Ovary (tissue), 3 donors: ENCODE measurements around the gene MDM2.
"Not testable (repeated sequence)": the region's sequence is repeated elsewhere in the genome, so short reads cannot be mapped to it uniquely, and the experiment has no call there.

Source experiments
- CTCF ChIP-seq, 3 donors: fragments of 450-650 bp in 2 of 3; fragments of 200-600 bp in 1 of 3; IDR thresholded peaks; one replicate each; pipeline versions ENCODE4 v1.5.1 to v1.8.0; 2016 to 2022; ENCODE audit warnings: antibody characterized with exemption in 3 of 3, mild to moderate bottlenecking in 1 of 3
- EP300 ChIP-seq: sonication (generic); formaldehyde crosslinking; IDR thresholded peaks from one replicate; pipeline ENCODE4 v1.6.1; 2017; ENCODE audit warnings: antibody characterized with exemption
- donor health status: DM: no; HTN: no; CAD: no.

DNA sequence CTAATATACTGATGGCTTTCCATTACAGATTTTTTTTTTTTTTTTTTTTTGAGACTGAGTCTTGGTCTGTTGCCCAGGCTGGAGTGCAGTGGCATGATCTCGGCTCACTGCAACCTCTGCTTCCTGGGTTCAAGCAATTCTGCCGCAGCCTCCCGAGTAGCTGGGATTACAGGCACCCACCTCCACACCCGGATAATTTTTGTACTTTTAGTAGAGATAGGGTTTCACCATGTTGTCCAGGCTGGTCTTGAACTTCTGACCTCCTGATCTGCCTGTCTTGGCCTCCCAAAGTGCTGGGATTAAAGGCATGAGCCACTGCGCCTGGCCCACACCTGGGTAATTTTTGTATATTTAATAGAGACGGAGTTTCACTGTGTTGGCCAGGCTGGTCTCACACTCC lies 3.6 kb downstream of the MDM2 start:
- not testable (repeated sequence) for TF ChIP-seq CTCF (IDR thresholded peaks at IDR 0.05); EP300
